Common myeloid progenitor, CD34-positive (primary cell): ENCODE results near the gene TPRX1.
"Not testable (repeated sequence)": the region's sequence is repeated elsewhere in the genome, so short reads cannot be mapped to it uniquely, and the experiment has no call there.

ENCODE experiments used
- CTCF ChIA-PET: fragments of 350-600 bp; sonication (Branson Sonifier 250); formaldehyde crosslinking; loops from one replicate; lab custom pipeline; 2021; ENCODE audit warnings: antibody characterized with exemption; lab: Charles Lee
- POLR2A ChIA-PET: fragments of 350-600 bp; sonication (Branson Sonifier 250); formaldehyde crosslinking; loops from one replicate; lab custom pipeline; 2021; ENCODE audit warnings: antibody characterized with exemption; lab: Charles Lee
- DNase-seq, 3 donors: peaks; one replicate each; pipeline versions ENCODE4 v3.0.0 to v3.0.0-alpha.2; 2013
- H3K27ac ChIP-seq, 2 experiments: 1 replicate in 1 of 2; 2 replicates in 1 of 2; pipeline ENCODE4 v1.7.0; 2013; ENCODE audit warnings: inconsistent platforms in 2 of 2, low read length in 2 of 2, mild to moderate bottlenecking in 2 of 2, low read depth in 1 of 2, moderate library complexity in 1 of 2; ENCODE audit not compliant: severe bottlenecking in 2 of 2, insufficient read depth in 1 of 2, poor library complexity in 1 of 2
- H3K27me3 ChIP-seq, 5 experiments: replicated peaks in 2 of 5; 1 replicate in 3 of 5; 2 replicates in 2 of 5; pipeline versions ENCODE4 v1.6.1 to v1.7.0; 2013; ENCODE audit warnings: low read length in 4 of 5, mild to moderate bottlenecking in 2 of 5, moderate library complexity in 2 of 5, inconsistent platforms in 1 of 5; ENCODE audit not compliant: insufficient read depth in 5 of 5, control insufficient read depth in 4 of 5
- H3K36me3 ChIP-seq, 4 experiments: 1 replicate in 2 of 4; 2 replicates in 2 of 4; pipeline versions ENCODE4 v1.6.1 to v1.7.0; 2013; ENCODE audit warnings: low read length in 3 of 4, control low read depth in 1 of 4, mild to moderate bottlenecking in 1 of 4; ENCODE audit not compliant: control insufficient read depth in 4 of 4, insufficient read depth in 4 of 4
- H3K4me1 ChIP-seq, 4 experiments: 1 replicate in 3 of 4; 2 replicates in 1 of 4; pipeline versions ENCODE4 v1.6.1 to v1.7.1; 2013; ENCODE audit warnings: low read length in 3 of 4, mild to moderate bottlenecking in 3 of 4, control low read depth in 1 of 4, inconsistent platforms in 1 of 4, moderate library complexity in 1 of 4; ENCODE audit not compliant: control insufficient read depth in 4 of 4, insufficient read depth in 4 of 4; ENCODE audit errors: control extremely low read depth in 1 of 4
- H3K4me3 ChIP-seq, 7 experiments: 1 replicate in 4 of 7; 2 replicates in 3 of 7; pipeline versions ENCODE4 v1.5.1 to v1.7.0; 2013; ENCODE audit warnings: mild to moderate bottlenecking in 7 of 7, low read length in 6 of 7, moderate library complexity in 6 of 7, inconsistent platforms in 2 of 7, low read depth in 2 of 7, control low read depth in 1 of 7; ENCODE audit not compliant: insufficient read depth in 4 of 7, control insufficient read depth in 1 of 7; ENCODE audit errors: extremely low read depth in 1 of 7
- H3K9me3 ChIP-seq, 5 experiments: 1 replicate in 4 of 5; 2 replicates in 1 of 5; pipeline versions ENCODE4 v1.6.1 to v1.7.1; 2013; ENCODE audit warnings: low read length in 4 of 5, mild to moderate bottlenecking in 2 of 5, inconsistent platforms in 1 of 5, low read depth in 1 of 5, moderate library complexity in 1 of 5; ENCODE audit not compliant: control insufficient read depth in 4 of 5, insufficient read depth in 2 of 5; ENCODE audit errors: control extremely low read depth in 1 of 5
- WGBS: methylation state at CpG from one replicate; pipeline ENCODE4 v1.1.5; 2013; ENCODE audit not compliant: insufficient coverage; 5-methylcytosine and 5-hydroxymethylcytosine counted together

Gene TPRX1

DNA sequence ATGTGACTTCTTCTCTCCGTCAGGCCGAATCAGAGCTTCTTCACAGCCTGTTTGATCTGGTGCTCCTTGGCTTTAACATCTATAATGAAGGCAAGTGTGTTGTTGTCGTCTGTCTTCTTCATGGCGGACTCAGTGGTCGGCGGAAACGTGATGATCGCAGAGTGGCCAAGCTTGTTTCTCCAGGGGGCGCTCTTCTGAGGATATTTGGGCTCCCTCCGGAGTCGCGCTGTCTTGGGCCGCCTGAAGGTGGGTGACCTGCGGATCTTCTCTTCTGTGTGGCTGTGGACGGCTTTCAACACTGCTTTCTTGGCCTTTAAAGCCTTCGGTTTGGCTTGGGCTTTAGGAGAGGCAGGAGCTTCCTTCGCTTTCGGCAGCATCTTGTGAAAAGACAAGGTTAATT, 9.8 kb downstream of the TPRX1 start:
- POLR2A ChIA-PET = no interaction called here
- 80% methylated on average over 14 of the region's 18 CpGs for WGBS
- no peak for DNase-seq
- Histone ChIP-seq H3K27ac (no peak overlapping the region), H3K36me3 (no peaks in the 10 kb centered on the region), H3K4me3 (no peak overlapping the region), H3K4me1 (no peaks in the 10 kb centered on the region), H3K9me3 (peaks cover 0 to 2% (median 0%) of the 10 kb centered on the region in 5 experiments), H3K27me3 (peaks cover 0 to 11% (median 0%) of the 10 kb centered on the region in 5 experiments)
- CTCF ChIA-PET = interaction anchor here (0.6 to 1.6 kb wide), 4 partner anchors 21 to 88 kb away, joined by 3 read pairs; no protein-coding TSS in a partner anchor

DNA sequence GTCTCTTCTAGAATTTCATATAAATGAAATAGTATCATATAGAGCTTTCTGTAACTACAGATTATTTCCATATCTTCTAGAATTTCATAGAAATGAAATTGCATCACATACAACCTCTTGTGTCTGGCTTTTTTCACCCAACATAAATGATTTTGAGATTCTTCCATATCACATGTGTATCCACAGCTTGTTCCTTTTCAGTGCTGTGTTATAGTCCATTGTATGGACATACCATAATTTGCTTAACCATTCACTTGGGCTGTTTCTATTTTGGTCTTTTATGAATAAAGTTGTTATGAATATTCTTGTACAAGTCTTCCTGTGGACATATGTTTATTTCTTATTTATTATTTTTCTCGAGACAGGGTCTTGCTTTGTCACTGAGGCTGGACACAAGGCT, 11.7 kb downstream of the TPRX1 start:
- WGBS = 100% methylated on average over 1 of the region's 1 CpG
- ChIA-PET POLR2A (interaction anchor here (1.0 kb wide), 1 partner anchor 49 kb away, joined by 3 read pairs; no protein-coding TSS in a partner anchor), CTCF (interaction anchor here (0.9 to 2.0 kb wide), 3 partner anchors 27 to 80 kb away, joined by 3 to 6 read pairs (median 5); partner anchors contain the start of gene EHD2)
- no peak for DNase-seq
- Histone ChIP-seq H3K4me3 (no peak overlapping the region), H3K36me3 (no peaks in the 10 kb centered on the region), H3K4me1 (no peaks in the 10 kb centered on the region), H3K27ac (no peak overlapping the region), H3K27me3 (no peaks in the 10 kb centered on the region), H3K9me3 (peaks cover 0 to 2% (median 0%) of the 10 kb centered on the region in 5 experiments)

DNA sequence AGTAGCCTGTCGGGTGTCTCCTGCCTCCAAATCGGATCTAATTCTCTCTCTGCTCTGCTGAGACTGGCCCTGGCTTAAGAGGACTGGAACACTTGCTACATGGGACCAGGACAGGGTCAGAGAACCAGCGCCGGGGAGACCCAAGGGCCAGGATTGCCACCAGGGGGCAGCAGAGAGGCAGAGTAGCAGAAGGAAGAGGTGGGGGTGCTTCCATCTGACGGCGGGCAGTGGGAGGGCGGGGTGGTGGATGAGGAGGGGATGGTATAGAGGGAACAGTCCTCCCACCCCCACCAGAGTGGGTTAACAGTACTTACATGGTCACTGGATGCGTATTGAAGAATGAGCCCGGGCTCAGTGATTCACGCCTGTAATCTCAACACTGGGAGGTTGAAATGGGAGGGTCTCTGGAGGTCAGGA, 13.9 kb downstream of the TPRX1 start:
- 0% methylated on average over 2 of the region's 10 CpGs for WGBS
- H3K4me3 ChIP-seq = no peak overlapping the region
- peaks cover 0 to 2% (median 0%) of the 10 kb centered on the region in 5 experiments for H3K9me3 ChIP-seq
- peak; percentile 83 to 85 (median 84) for DNase-seq
- no peaks in the 10 kb centered on the region for H3K4me1 ChIP-seq
- POLR2A ChIA-PET = interaction anchor here (0.7 kb wide), 1 partner anchor 78 kb away, joined by 3 read pairs; no protein-coding TSS in a partner anchor
- no peaks in the 10 kb centered on the region for H3K27me3 ChIP-seq
- peaks cover 0 to 8% (median 2%) of the 10 kb centered on the region in 4 experiments for H3K36me3 ChIP-seq
- H3K27ac ChIP-seq = no peak overlapping the region
- CTCF ChIA-PET = interaction anchor here (1.3 to 1.8 kb wide), 3 partner anchors 9 to 25 kb away, joined by 5 to 11 read pairs (median 5); no protein-coding TSS in a partner anchor

DNA sequence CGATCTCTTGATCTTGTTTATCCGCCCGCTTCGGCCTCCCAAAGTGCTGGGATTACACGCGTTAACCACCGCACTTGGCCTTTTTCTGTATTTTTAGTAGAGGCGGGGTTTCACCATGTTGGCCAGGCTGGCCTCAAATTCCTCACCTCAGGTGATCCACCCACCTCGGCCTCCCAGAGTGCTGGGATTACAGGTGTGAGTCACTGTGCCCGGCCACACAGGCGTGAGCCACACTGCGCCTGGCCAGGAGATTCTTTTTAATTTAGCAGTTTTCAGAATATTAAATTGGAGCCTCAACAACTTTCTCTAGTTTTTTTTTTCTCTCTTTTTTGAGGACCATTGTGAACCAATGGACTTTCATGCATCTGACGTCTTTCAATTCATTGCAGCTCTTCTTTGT, 14.5 kb downstream of the TPRX1 start:
- not testable (repeated sequence) for DNase-seq, H3K27me3 ChIP-seq, H3K9me3 ChIP-seq, H3K27ac ChIP-seq, H3K4me3 ChIP-seq, H3K4me1 ChIP-seq
- 96% methylated on average over 9 of the region's 13 CpGs for WGBS
- POLR2A ChIA-PET = interaction anchor here (0.7 kb wide), 1 partner anchor 79 kb away, joined by 3 read pairs; no protein-coding TSS in a partner anchor
- H3K36me3 ChIP-seq = peaks cover 0 to 13% (median 3%) of the 10 kb centered on the region in 4 experiments
- CTCF ChIA-PET = interaction anchor here (1.1 to 1.8 kb wide), 4 partner anchors 8 to 22 kb away, joined by 3 to 5 read pairs (median 5); no protein-coding TSS in a partner anchor

DNA sequence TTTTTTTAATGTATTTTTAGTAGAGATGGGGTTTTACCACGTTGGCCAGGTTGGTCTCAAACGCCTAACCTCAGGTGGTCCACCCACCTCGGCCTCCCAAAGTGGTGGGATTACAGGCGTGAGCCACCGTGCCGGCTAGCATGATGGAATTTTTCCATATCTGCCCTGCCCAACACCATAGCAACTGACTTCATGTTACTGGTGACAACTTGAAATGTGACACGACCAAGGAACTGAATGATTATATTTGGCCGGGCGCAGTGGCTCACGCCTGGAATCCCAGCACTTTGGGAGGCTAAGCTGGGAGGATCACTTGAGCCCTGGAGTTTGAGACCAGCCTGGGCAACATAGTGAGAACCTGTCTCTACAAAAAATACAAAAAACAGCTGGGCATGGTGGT, 17.0 kb downstream of the TPRX1 start:
- H3K36me3 ChIP-seq = peaks cover 5 to 31% (median 13%) of the 10 kb centered on the region in 4 experiments
- CTCF ChIA-PET = interaction anchor here (0.6 to 2.8 kb wide), 7 partner anchors 9 to 73 kb away, joined by 3 to 16 read pairs (median 4); partner anchors contain the start of gene EHD2
- DNase-seq, H3K27ac ChIP-seq, H3K4me3 ChIP-seq, H3K9me3 ChIP-seq, POLR2A ChIA-PET, H3K4me1 ChIP-seq, H3K27me3 ChIP-seq: not testable (repeated sequence)
- WGBS = over 99% methylated on average over 10 of the region's 10 CpGs

DNA sequence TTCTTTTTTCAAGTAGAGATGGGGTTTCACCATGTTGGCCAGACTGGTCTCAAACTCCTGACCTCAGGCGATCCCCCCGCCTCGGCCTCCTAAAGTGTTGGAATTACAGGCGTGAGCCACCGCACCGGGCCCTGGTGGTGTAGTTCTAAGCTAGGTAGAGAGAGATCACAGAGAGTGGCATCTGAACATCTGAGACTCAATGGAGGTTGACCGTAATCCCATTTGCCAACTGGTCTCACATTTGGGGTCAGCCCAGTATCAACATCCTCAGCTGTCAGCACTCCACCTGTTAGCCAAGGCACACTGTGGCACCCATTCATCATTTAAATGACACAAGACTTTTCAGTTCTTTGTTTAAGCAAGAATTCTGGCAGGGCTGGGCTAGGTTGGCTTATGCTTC, 17.8 kb downstream of the TPRX1 start:
- ChIA-PET POLR2A (no interaction called here), CTCF (interaction anchor here (0.6 to 2.8 kb wide), 2 partner anchors 21 to 73 kb away, joined by 3 to 16 read pairs; partner anchors contain the start of gene EHD2)
- DNase-seq = no peak
- Histone ChIP-seq H3K4me1 (no peaks in the 10 kb centered on the region), H3K27ac (no peak overlapping the region), H3K27me3 (no peaks in the 10 kb centered on the region), H3K36me3 (peaks cover 5 to 38% (median 19%) of the 10 kb centered on the region in 4 experiments), H3K9me3 (no peaks in the 10 kb centered on the region), H3K4me3 (no peak overlapping the region)
- WGBS = 98% methylated on average over 7 of the region's 7 CpGs

DNA sequence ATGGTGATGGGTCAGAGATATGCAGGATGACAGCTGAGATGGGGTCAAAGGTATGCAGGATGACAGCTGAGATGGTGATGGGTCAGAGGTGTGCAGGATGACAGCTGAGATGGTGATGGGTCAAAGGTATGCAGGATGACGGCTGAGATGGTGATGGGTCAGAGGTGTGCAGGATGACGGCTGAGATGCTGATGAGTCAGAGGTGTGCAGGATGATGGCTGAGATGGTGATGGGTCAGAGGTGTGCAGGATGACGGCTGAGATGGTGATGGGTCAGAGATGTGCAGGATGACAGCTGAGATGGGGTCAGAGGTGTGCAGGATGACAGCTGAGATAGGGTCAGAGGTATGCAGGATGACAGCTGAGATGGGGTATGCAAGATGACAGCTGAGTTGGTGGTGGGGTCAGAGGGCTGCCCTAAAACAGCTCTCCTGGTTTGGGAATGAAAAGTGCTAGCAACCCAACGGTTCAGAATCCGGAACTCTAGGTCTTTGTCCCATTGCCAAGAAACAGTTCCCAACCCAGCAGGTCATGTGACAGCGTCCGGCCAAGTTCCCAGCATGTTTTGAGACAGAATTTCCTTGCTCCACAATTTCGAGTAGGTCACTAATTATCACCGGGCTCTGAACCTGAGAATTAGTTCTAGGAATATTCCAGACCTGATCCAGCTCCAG, 22.6 kb downstream of the TPRX1 start:
- peaks cover 0 to 16% (median 12%) of the 10 kb centered on the region in 4 experiments for H3K4me1 ChIP-seq
- peaks cover 5 to 47% (median 26%) of the 10 kb centered on the region in 4 experiments for H3K36me3 ChIP-seq
- WGBS = 95% methylated on average over 9 of the region's 9 CpGs
- ChIA-PET POLR2A (no interaction called here), CTCF (interaction anchor here (1.3 to 1.4 kb wide), 3 partner anchors 9 to 70 kb away, joined by 3 to 5 read pairs (median 5); no protein-coding TSS in a partner anchor)
- no peaks in the 10 kb centered on the region for H3K9me3 ChIP-seq
- no peak overlapping the region for H3K4me3 ChIP-seq
- DNase-seq = no peak
- H3K27me3 ChIP-seq = no peaks in the 10 kb centered on the region
- no peak overlapping the region for H3K27ac ChIP-seq
